GM12878 (cell line): ENCODE results near the gene DPP9. TPM values are rescaled to one million over a fixed set of nuclear protein-coding genes. Genes with fewer than 3 reads are reported as not detected.

Experiments used
- ATAC-seq: fragments of 200-7000 bp; cut with Tn5 transposase; 3 replicates; pipeline ENCODE4 v1.9.1; 2020; ENCODE audit warnings: mild to moderate bottlenecking, moderate library complexity
- BruUV-seq: library from RNA; stranded (reverse); fragments of 400-500 nt; replicated peaks from 2 replicates; lab custom pipeline; 2021; lab: Mats Ljungman, UMichigan
- CTCF ChIA-PET: fragments of 300-600 bp; sonication (Branson Sonifier 250); formaldehyde crosslinking; extraction: SDS; loops from one replicate; lab custom pipeline; 2021; ENCODE audit warnings: inconsistent platforms; lab: Yijun Ruan, JAX
- POLR2A ChIA-PET: fragments of 350-600 bp; formaldehyde crosslinking; extraction: SDS; loops from one replicate; lab custom pipeline; 2021; ENCODE audit warnings: inconsistent platforms; lab: Charles Lee
- RAD21 ChIA-PET: fragments of 300-600 bp; sonication (Branson Sonifier 250); formaldehyde crosslinking; loops from one replicate; lab custom pipeline; 2023; ENCODE audit warnings: antibody characterized with exemption; ENCODE audit not compliant: unreplicated experiment; lab: Charles Lee
- SMC1A ChIA-PET: fragments of 300-600 bp; sonication (Branson Sonifier 250); formaldehyde crosslinking; loops from one replicate; lab custom pipeline; 2023; ENCODE audit not compliant: unreplicated experiment, uncharacterized antibody; lab: Charles Lee
- DNase-seq: peaks from one replicate; pipeline ENCODE4 v3.0.0-alpha.2; 2011; ENCODE audit warnings: low read depth, low spot score
- FAIRE-seq: peaks from 3 replicates; lab custom pipeline; 2011; peaks lifted over from hg19 to GRCh38; lab: Jason Lieb, UNC
- H2AFZ ChIP-seq: 2 replicates; pipeline ENCODE4 v1.6.0; 2011; ENCODE audit warnings: low read depth, low read length, control low read depth; ENCODE audit not compliant: control insufficient read depth
- H3K27ac ChIP-seq: 2 replicates; pipeline ENCODE4 v1.5.1; 2011; ENCODE audit warnings: control low read depth; ENCODE audit not compliant: control insufficient read depth, insufficient read depth
- H3K27me3 ChIP-seq, 2 experiments: replicated peaks in 1 of 2; 2 replicates each; pipeline versions ENCODE4 v1.6.0 to v1.6.1; 2011; ENCODE audit warnings: low read length in 1 of 2; ENCODE audit not compliant: control insufficient read depth in 2 of 2, insufficient read depth in 2 of 2
- H3K36me3 ChIP-seq, 2 experiments: 2 replicates each; pipeline ENCODE4 v1.5.1; 2011; ENCODE audit warnings: low read length in 1 of 2; ENCODE audit not compliant: control insufficient read depth in 2 of 2, insufficient read depth in 2 of 2
- H3K4me1 ChIP-seq: 2 replicates; pipeline ENCODE4 v1.6.1; 2011; ENCODE audit warnings: mild to moderate bottlenecking, low read length, moderate library complexity, mixed read lengths; ENCODE audit not compliant: control insufficient read depth, insufficient read depth
- H3K4me2 ChIP-seq: 2 replicates; pipeline ENCODE4 v1.6.0; 2011; ENCODE audit warnings: control low read depth; ENCODE audit not compliant: control insufficient read depth, insufficient read depth
- H3K4me3 ChIP-seq: fragments of 200-600 bp; sonication (generic); 2 replicates; pipeline ENCODE4 v1.5.1; 2016
- H3K79me2 ChIP-seq: 2 replicates; pipeline ENCODE4 v1.6.0; 2011; ENCODE audit warnings: low read length; ENCODE audit not compliant: control insufficient read depth, insufficient read depth
- H3K9ac ChIP-seq: 2 replicates; pipeline ENCODE4 v1.8.0; 2011; ENCODE audit warnings: low read length, control low read depth, mixed read lengths; ENCODE audit not compliant: control insufficient read depth, insufficient read depth
- H3K9me3 ChIP-seq: replicated peaks from 3 replicates; pipeline ENCODE4 v1.5.1; 2011; ENCODE audit warnings: mild to moderate bottlenecking, low read length; ENCODE audit not compliant: control insufficient read depth, insufficient read depth
- H4K20me1 ChIP-seq: 2 replicates; pipeline ENCODE4 v1.6.0; 2011; ENCODE audit not compliant: control insufficient read depth, insufficient read depth
- CHD2 ChIP-seq: IDR thresholded peaks from 2 replicates; pipeline ENCODE4 v1.6.1; 2011; ENCODE audit warnings: low read depth, low read length, improper control_type of control experiment, borderline replicate concordance
- GATAD2B ChIP-seq: fragments of 450-650 bp; conservative IDR thresholded peaks from 2 replicates; pipeline ENCODE4 v1.6.1; 2017; ENCODE audit warnings: low read depth, mild to moderate bottlenecking, moderate library complexity
- KLF5 ChIP-seq: fragments of 450-650 bp; IDR thresholded peaks from 2 replicates; pipeline ENCODE4 v1.6.1; 2014; ENCODE audit warnings: mild to moderate bottlenecking; ENCODE audit not compliant: partially characterized antibody
- MTA3 ChIP-seq: IDR thresholded peaks from 2 replicates; pipeline ENCODE4 v1.6.1; 2012; ENCODE audit warnings: low read length, inconsistent platforms, borderline replicate concordance
- POLR2A ChIP-seq: IDR thresholded peaks from 2 replicates; pipeline ENCODE4 v1.6.1; 2011; ENCODE audit warnings: low read depth, mild to moderate bottlenecking, low read length
- RBBP5 ChIP-seq: fragments of 200-600 bp; sonication (generic); conservative IDR thresholded peaks from 2 replicates; pipeline ENCODE4 v1.6.1; 2016
- SREBF1 ChIP-seq: IDR thresholded peaks from 2 replicates; pipeline ENCODE4 v1.6.1; 2012; ENCODE audit warnings: mild to moderate bottlenecking, low read length
- WGBS: methylation state at CpG from one replicate; pipeline ENCODE4 v1.1.6; 2016; ENCODE audit warnings: low lambda C conversion rate; ENCODE audit not compliant: insufficient replicate concordance, insufficient coverage; ENCODE audit errors: missing lambda C conversion rate; 5-methylcytosine and 5-hydroxymethylcytosine counted together
- in situ Hi-C: fragments of 300-500 bp; cut with MboI; formaldehyde crosslinking; loops from 9 replicates; pipeline ENCODE4 v1.14.3; 2018; ENCODE audit warnings: mixed read lengths
- intact Hi-C: fragments of 100-400 bp; cut with micrococcal nuclease; formaldehyde crosslinking; loops from one replicate; pipeline ENCODE4 v1.14.2; 2022; ENCODE audit not compliant: unreplicated experiment
- polyA plus RNA-seq, 11 experiments: library from polyadenylated mRNA; depleted of rRNA in 4 of 11; unstranded in 6 of 11; stranded (reverse) in 5 of 11; fragments of >200 nt; fragmentation: Nextera tagmentation in 4 of 11; fragmentation: Illumina TruSeq in 1 of 11; extraction: Ambion mirVana in 4 of 11; extraction: Trizol in 1 of 11; gene quantifications; 1 replicate in 1 of 11; 2 replicates in 10 of 11; pipeline versions ENCODE4 v1.2.1 to v1.2.3, GENCODE V29; 2011 to 2016; ENCODE audit warnings: inconsistent platforms in 2 of 11, missing spikeins in 2 of 11, low read depth in 1 of 11
- total RNA-seq, 4 experiments: library from RNA; depleted of rRNA in 3 of 4; stranded (reverse); fragments of >200 nt in 3 of 4; fragmentation: Illumina TruSeq in 1 of 4; extraction: Trizol in 1 of 4; gene quantifications; 2 replicates each; pipeline versions ENCODE4 v1.2.1 to v1.2.3, GENCODE V29; 2013 to 2021
- TF ChIP-seq, protein P1 (sequence below): fragments of 450-650 bp; formaldehyde crosslinking; IDR thresholded peaks from 2 replicates; pipeline ENCODE4 v1.4.0; 2022; ENCODE audit warnings: mild to moderate bottlenecking, moderate library complexity
- TF ChIP-seq, protein P2 (sequence below): IDR thresholded peaks from 2 replicates; pipeline ENCODE4 v1.6.1; 2012; ENCODE audit warnings: low read depth, low read length, improper control_type of control experiment

The DPP9 gene
- total and polyA plus RNA-seq, 10 of the 15 experiments (the other 5 are each of a cell fraction or from before 2014, with no cell fraction given) = 0.64 to 58.6 (median 27.6) TPM

DNA sequence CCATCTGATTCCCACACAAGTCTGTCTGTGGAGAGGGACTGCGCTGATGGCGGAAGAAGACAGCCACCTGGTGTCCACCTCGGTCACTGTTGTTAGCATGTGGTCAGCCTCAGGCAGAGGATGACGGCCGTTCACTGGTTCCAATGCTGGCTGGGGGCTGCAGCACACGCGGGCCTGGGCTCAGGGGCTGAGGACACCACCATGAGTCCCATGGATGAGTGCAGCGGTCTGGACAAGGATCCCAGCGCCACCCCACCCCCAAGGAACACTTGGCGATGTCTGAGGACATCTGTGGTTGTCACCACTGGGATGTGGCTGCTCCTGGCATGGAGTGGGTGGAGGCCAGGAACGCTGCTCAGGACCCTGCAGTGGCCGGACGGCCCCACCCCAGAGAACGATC, 10.9 kb downstream of the DPP9 start:
- ATAC-seq = no peak
- H3K4me3 ChIP-seq = no peak overlapping the region
- no peaks in the 10 kb centered on the region for H3K27me3 ChIP-seq
- no peak for FAIRE-seq
- TF ChIP-seq, protein P1, sequence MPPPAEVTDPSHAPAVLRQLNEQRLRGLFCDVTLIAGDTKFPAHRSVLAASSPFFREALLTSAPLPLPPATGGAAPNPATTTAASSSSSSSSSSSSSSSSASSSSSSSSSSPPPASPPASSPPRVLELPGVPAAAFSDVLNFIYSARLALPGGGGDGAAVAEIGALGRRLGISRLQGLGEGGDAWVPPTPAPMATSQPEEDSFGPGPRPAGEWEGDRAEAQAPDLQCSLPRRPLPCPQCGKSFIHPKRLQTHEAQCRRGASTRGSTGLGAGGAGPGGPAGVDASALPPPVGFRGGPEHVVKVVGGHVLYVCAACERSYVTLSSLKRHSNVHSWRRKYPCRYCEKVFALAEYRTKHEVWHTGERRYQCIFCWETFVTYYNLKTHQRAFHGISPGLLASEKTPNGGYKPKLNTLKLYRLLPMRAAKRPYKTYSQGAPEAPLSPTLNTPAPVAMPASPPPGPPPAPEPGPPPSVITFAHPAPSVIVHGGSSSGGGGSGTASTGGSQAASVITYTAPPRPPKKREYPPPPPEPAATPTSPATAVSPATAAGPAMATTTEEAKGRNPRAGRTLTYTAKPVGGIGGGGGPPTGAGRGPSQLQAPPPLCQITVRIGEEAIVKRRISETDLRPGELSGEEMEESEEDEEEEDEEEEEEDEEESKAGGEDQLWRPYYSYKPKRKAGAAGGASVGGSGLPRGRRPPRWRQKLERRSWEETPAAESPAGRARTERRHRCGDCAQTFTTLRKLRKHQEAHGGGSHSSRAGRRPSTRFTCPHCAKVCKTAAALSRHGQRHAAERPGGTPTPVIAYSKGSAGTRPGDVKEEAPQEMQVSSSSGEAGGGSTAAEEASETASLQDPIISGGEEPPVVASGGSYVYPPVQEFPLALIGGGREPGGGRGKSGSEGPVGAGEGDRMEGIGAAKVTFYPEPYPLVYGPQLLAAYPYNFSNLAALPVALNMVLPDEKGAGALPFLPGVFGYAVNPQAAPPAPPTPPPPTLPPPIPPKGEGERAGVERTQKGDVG (CRISPR knock-in tag) = no peak
- TF ChIP-seq KLF5 (no peak), CHD2 (no peak), GATAD2B (no peak), SREBF1 (no peak), MTA3 (no peak), RBBP5 (no peak), POLR2A (peak; percentile 34; the same call in 1 of the 2 replicates)
- TF ChIP-seq, protein P2, sequence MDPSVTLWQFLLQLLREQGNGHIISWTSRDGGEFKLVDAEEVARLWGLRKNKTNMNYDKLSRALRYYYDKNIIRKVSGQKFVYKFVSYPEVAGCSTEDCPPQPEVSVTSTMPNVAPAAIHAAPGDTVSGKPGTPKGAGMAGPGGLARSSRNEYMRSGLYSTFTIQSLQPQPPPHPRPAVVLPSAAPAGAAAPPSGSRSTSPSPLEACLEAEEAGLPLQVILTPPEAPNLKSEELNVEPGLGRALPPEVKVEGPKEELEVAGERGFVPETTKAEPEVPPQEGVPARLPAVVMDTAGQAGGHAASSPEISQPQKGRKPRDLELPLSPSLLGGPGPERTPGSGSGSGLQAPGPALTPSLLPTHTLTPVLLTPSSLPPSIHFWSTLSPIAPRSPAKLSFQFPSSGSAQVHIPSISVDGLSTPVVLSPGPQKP = no peak
- CTCF ChIA-PET = interaction anchor here (0.6 kb wide), 1 partner anchor 79 kb away, joined by 3 read pairs; no protein-coding TSS in a partner anchor
- H4K20me1 ChIP-seq = no peaks in the 10 kb centered on the region
- intact Hi-C loops (no loop called here), in situ Hi-C loops (no loop called here)
- no peaks in the 10 kb centered on the region; the same call in 1 of the 2 replicates for H3K79me2 ChIP-seq
- no peak overlapping the region for H3K9ac ChIP-seq
- DNase-seq = no peak
- no peaks in the 10 kb centered on the region for H3K9me3 ChIP-seq
- peaks cover 17% of the 10 kb centered on the region for H3K4me1 ChIP-seq
- BruUV-seq = no TSS peak
- SMC1A ChIA-PET = interaction anchor here (0.6 kb wide), 2 partner anchors 76 to 319 kb away, joined by 3 read pairs; no protein-coding TSS in a partner anchor
- POLR2A ChIA-PET = no interaction called here
- 97% methylated on average over 14 of the region's 14 CpGs for WGBS
- H3K27ac ChIP-seq = no peak overlapping the region
- RAD21 ChIA-PET = no interaction called here
- H3K4me2 ChIP-seq = no peak overlapping the region
- peaks cover 15 to 46% of the 10 kb centered on the region in 2 experiments for H3K36me3 ChIP-seq
- H2AFZ ChIP-seq = no peak overlapping the region
